Measurements from ENCODE around the gene C5orf15. TPM values are rescaled to one million over a fixed set of nuclear protein-coding genes. Genes with fewer than 3 reads are reported as not detected.

C5orf15 gene
- polyA plus RNA-seq, 1 donor from 2014 or later: 72.3 TPM

GRCh38 chr5:133947431-133947841 is 21.0 kb downstream of the C5orf15 start:
- H3F3A ChIP-seq (ENCODE audit: insufficient read depth, low read length, poor library complexity, severe bottlenecking): no peaks in the 10 kb centered on the region
- H3K79me2 ChIP-seq (replicated peaks; ENCODE audit: insufficient read depth, low read length): no peaks in the 10 kb centered on the region
- H3K36me3 ChIP-seq (ENCODE audit: insufficient read depth, low read length): no peaks in the 10 kb centered on the region
- H3K9me2 ChIP-seq (ENCODE audit: insufficient read depth, low read length): no peaks in the 10 kb centered on the region
- H3K27ac ChIP-seq (ENCODE audit: low read length): no peak overlapping the region
- H3K4me3 ChIP-seq (ENCODE audit: low read length): no peak overlapping the region
- no peak overlapping the region for H3K4me2 ChIP-seq (ENCODE audit: low read length)
- no peaks in the 10 kb centered on the region for H3K27me3 ChIP-seq (ENCODE audit: insufficient read depth, low read depth, low read length)
- H2AFZ ChIP-seq (ENCODE audit: low read depth, low read length): no peak overlapping the region
- no peaks in the 10 kb centered on the region for H4K20me1 ChIP-seq (ENCODE audit: insufficient read depth)
- H3K9ac ChIP-seq (ENCODE audit: low read length): no peak overlapping the region
- H3K9me3 ChIP-seq (ENCODE audit: low read length): no peaks in the 10 kb centered on the region
- no peak for TF ChIP-seq EP300 (conservative IDR thresholded peaks at IDR 0.05; ENCODE audit: poor library complexity, severe bottlenecking)
- no peak for TF ChIP-seq POLR2AphosphoS5 (IDR thresholded peaks at IDR 0.05)
- TF ChIP-seq, protein P1, sequence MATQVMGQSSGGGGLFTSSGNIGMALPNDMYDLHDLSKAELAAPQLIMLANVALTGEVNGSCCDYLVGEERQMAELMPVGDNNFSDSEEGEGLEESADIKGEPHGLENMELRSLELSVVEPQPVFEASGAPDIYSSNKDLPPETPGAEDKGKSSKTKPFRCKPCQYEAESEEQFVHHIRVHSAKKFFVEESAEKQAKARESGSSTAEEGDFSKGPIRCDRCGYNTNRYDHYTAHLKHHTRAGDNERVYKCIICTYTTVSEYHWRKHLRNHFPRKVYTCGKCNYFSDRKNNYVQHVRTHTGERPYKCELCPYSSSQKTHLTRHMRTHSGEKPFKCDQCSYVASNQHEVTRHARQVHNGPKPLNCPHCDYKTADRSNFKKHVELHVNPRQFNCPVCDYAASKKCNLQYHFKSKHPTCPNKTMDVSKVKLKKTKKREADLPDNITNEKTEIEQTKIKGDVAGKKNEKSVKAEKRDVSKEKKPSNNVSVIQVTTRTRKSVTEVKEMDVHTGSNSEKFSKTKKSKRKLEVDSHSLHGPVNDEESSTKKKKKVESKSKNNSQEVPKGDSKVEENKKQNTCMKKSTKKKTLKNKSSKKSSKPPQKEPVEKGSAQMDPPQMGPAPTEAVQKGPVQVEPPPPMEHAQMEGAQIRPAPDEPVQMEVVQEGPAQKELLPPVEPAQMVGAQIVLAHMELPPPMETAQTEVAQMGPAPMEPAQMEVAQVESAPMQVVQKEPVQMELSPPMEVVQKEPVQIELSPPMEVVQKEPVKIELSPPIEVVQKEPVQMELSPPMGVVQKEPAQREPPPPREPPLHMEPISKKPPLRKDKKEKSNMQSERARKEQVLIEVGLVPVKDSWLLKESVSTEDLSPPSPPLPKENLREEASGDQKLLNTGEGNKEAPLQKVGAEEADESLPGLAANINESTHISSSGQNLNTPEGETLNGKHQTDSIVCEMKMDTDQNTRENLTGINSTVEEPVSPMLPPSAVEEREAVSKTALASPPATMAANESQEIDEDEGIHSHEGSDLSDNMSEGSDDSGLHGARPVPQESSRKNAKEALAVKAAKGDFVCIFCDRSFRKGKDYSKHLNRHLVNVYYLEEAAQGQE (IDR thresholded peaks at IDR 0.05; ENCODE audit: borderline replicate concordance): no peak
- no peak for TF ChIP-seq MXI1 (conservative IDR thresholded peaks at IDR 0.05; ENCODE audit: poor library complexity, severe bottlenecking)
- TF ChIP-seq EZH2 (IDR thresholded peaks at IDR 0.05; ENCODE audit: borderline replicate concordance, insufficient read depth, low read length, poor library complexity, severe bottlenecking): no peak
- TF ChIP-seq SMC3 (conservative IDR thresholded peaks at IDR 0.05; ENCODE audit: poor library complexity): no peak
- no peak for TF ChIP-seq RAD21 (conservative IDR thresholded peaks at IDR 0.05)
- TF ChIP-seq, protein P2, sequence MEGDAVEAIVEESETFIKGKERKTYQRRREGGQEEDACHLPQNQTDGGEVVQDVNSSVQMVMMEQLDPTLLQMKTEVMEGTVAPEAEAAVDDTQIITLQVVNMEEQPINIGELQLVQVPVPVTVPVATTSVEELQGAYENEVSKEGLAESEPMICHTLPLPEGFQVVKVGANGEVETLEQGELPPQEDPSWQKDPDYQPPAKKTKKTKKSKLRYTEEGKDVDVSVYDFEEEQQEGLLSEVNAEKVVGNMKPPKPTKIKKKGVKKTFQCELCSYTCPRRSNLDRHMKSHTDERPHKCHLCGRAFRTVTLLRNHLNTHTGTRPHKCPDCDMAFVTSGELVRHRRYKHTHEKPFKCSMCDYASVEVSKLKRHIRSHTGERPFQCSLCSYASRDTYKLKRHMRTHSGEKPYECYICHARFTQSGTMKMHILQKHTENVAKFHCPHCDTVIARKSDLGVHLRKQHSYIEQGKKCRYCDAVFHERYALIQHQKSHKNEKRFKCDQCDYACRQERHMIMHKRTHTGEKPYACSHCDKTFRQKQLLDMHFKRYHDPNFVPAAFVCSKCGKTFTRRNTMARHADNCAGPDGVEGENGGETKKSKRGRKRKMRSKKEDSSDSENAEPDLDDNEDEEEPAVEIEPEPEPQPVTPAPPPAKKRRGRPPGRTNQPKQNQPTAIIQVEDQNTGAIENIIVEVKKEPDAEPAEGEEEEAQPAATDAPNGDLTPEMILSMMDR (IDR thresholded peaks at IDR 0.05; ENCODE audit: poor library complexity, severe bottlenecking): no peak
- no peak for TF ChIP-seq TAF1 (IDR thresholded peaks at IDR 0.05; ENCODE audit: low read depth)

DNA sequence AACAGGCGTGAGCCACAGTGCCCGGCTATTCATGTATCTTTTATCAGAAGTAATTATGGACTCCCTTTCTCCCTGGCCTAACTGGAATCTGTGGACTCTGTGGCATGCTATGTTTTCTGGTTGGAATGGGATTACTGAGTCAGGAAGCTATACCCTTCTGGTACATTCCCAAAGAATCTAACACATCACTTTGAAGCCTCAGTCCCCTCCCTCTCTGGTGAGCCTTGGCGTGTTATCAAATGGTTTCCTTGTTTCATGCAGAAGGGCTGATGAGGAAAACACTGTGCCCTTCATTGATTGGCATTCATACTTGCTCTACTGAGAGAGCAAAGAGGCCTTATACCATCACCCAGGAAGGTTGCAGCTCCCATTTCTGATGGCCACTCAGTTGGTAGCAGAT is 22.9 kb downstream of the C5orf15 start:
- Histone ChIP-seq H3K27ac (ENCODE audit: low read length) (no peak overlapping the region), H2AFZ (ENCODE audit: low read depth, low read length) (no peak overlapping the region), H3K9me3 (ENCODE audit: low read length) (no peaks in the 10 kb centered on the region), H3K4me3 (ENCODE audit: low read length) (no peak overlapping the region), H3K9me2 (ENCODE audit: insufficient read depth, low read length) (no peaks in the 10 kb centered on the region), H3K27me3 (ENCODE audit: insufficient read depth, low read depth, low read length) (no peaks in the 10 kb centered on the region), H4K20me1 (ENCODE audit: insufficient read depth) (no peaks in the 10 kb centered on the region), H3F3A (ENCODE audit: insufficient read depth, low read length, poor library complexity, severe bottlenecking) (no peaks in the 10 kb centered on the region), H3K9ac (ENCODE audit: low read length) (no peak overlapping the region), H3K36me3 (ENCODE audit: insufficient read depth, low read length) (no peaks in the 10 kb centered on the region), H3K79me2 (replicated peaks; ENCODE audit: insufficient read depth, low read length) (no peaks in the 10 kb centered on the region), H3K4me2 (ENCODE audit: low read length) (no peak overlapping the region)
- TF ChIP-seq, protein P1 (IDR thresholded peaks at IDR 0.05; ENCODE audit: borderline replicate concordance): no peak
- no peak for TF ChIP-seq POLR2AphosphoS5 (IDR thresholded peaks at IDR 0.05)
- no peak for TF ChIP-seq MXI1 (conservative IDR thresholded peaks at IDR 0.05; ENCODE audit: poor library complexity, severe bottlenecking)
- TF ChIP-seq RAD21 (conservative IDR thresholded peaks at IDR 0.05): no peak
- TF ChIP-seq SMC3 (conservative IDR thresholded peaks at IDR 0.05; ENCODE audit: poor library complexity): no peak
- TF ChIP-seq TAF1 (IDR thresholded peaks at IDR 0.05; ENCODE audit: low read depth): no peak
- no peak for TF ChIP-seq EP300 (conservative IDR thresholded peaks at IDR 0.05; ENCODE audit: poor library complexity, severe bottlenecking)
- TF ChIP-seq, protein P2 (IDR thresholded peaks at IDR 0.05; ENCODE audit: poor library complexity, severe bottlenecking): no peak
- TF ChIP-seq EZH2 (IDR thresholded peaks at IDR 0.05; ENCODE audit: borderline replicate concordance, insufficient read depth, low read length, poor library complexity, severe bottlenecking): no peak
